ENCODE results near the gene BMP7. TPM values are rescaled to one million over a fixed set of nuclear protein-coding genes. Genes with fewer than 3 reads are reported as not detected.

Gene BMP7
- total and polyA plus RNA-seq, 2 donors (not counting 3 experiments of a cell fraction or from before 2014, with no cell fraction given): not detected

DNA sequence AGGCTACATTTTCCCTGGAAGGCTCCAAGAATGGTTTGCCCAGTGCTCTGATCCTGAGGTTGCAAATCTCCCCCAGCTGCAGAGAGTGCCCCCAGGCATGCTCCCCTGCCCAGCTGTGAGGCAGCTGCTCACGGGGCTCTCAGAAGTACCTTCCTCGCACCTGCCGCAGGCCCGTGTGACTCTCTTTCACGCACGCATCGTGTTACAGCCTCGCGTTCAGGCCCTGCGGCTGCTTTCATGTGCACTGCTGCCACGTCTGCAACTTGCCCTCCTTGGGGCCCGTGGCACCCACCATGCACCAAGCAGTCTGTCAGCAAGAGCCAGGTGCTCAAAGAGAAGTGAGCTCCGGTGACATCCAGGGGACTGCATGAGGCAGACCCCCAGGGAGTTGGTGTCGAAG is 34.6 kb upstream of the BMP7 start:
- H2AFZ ChIP-seq (ENCODE audit: low read depth, low read length): no peak overlapping the region
- H3K27ac ChIP-seq (ENCODE audit: insufficient read depth, low read depth, low read length): no peak overlapping the region
- no peak overlapping the region for H3K4me3 ChIP-seq (replicated peaks in 1 of 3; ENCODE audit: insufficient read depth in 1 of 3, low read depth in 1 of 3, low read length in 3 of 3)
- dilution Hi-C loops (cut with MboI; ENCODE audit: extremely low pct_ligation_motif_present, low sequenced_read_pairs) (no loop called here), intact Hi-C loops (cut with micrococcal nuclease) (no loop called here)
- POLR2A ChIA-PET: interaction anchor here (0.6 kb wide), 1 partner anchor 1679 kb away, joined by 6 read pairs; no protein-coding TSS in a partner anchor
- BruUV-seq (replicated peaks): no TSS peak
- no peak for FAIRE-seq
- no peaks in the 10 kb centered on the region for H4K20me1 ChIP-seq (replicated peaks; ENCODE audit: control insufficient read depth, extremely low read depth, insufficient read depth, low read length)
- H3K36me3 ChIP-seq (ENCODE audit: control insufficient read depth in 2 of 2, extremely low read depth in 1 of 2, insufficient read depth in 2 of 2, low read length in 2 of 2): no peaks in the 10 kb centered on the region
- H3K4me2 ChIP-seq (ENCODE audit: insufficient read depth, low read length): no peak overlapping the region
- H3K9me3 ChIP-seq (replicated peaks; ENCODE audit: control insufficient read depth, insufficient read depth, low read length): no peaks in the 10 kb centered on the region
- CTCF ChIA-PET: no interaction called here
- no peak for DNase-seq (ENCODE audit: low read depth, low spot score)
- H3K27me3 ChIP-seq (ENCODE audit: control insufficient read depth in 2 of 2, insufficient read depth in 2 of 2, low read length in 2 of 2): no peaks in the 10 kb centered on the region
- H3K79me2 ChIP-seq (ENCODE audit: control insufficient read depth, insufficient read depth, low read length): no peaks in the 10 kb centered on the region
- no peak overlapping the region for H3K9ac ChIP-seq (replicated peaks; ENCODE audit: extremely low read depth, insufficient read depth, low read length)
- no peaks in the 10 kb centered on the region for H3K4me1 ChIP-seq (ENCODE audit: control insufficient read depth, extremely low read depth, insufficient read depth, low read length)
- no peak for TF ChIP-seq JUN (IDR thresholded peaks at IDR 0.05; ENCODE audit: borderline replicate concordance, insufficient read depth, insufficient read length, low read depth)
- no peak for TF ChIP-seq FOS (IDR thresholded peaks at IDR 0.05; ENCODE audit: borderline replicate concordance, insufficient read depth, low read length)
- TF ChIP-seq, protein P1, sequence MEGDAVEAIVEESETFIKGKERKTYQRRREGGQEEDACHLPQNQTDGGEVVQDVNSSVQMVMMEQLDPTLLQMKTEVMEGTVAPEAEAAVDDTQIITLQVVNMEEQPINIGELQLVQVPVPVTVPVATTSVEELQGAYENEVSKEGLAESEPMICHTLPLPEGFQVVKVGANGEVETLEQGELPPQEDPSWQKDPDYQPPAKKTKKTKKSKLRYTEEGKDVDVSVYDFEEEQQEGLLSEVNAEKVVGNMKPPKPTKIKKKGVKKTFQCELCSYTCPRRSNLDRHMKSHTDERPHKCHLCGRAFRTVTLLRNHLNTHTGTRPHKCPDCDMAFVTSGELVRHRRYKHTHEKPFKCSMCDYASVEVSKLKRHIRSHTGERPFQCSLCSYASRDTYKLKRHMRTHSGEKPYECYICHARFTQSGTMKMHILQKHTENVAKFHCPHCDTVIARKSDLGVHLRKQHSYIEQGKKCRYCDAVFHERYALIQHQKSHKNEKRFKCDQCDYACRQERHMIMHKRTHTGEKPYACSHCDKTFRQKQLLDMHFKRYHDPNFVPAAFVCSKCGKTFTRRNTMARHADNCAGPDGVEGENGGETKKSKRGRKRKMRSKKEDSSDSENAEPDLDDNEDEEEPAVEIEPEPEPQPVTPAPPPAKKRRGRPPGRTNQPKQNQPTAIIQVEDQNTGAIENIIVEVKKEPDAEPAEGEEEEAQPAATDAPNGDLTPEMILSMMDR (IDR thresholded peaks at IDR 0.05; ENCODE audit: extremely low read depth in 1 of 2, insufficient read depth in 1 of 2, low read depth in 1 of 2, low read length in 2 of 2): no peak
- no peaks in the 10 kb centered on the region for H3K9me1 ChIP-seq (replicated peaks; ENCODE audit: control insufficient read depth, extremely low read depth, insufficient read depth, low read length)

DNA sequence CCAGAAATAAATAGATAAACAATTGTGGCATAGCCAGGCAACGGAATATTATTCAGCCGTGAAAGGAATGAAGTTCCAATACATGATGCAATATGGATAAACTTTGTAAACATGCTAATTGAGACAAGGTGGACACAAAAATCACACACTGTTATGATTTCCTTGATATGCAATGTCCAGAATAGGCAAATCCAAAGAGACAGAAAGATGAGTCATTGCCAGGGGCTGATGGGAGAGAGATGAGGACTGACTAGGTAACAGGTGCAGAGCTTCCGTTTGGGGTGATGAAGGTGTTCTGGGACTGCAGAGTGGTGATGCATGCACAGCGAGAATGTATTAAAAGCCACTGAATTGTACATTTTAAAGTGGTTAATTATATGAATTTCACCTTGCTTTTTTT is 32.0 kb upstream of the BMP7 start:
- intact Hi-C loops (cut with micrococcal nuclease): no loop called here
- no peaks in the 10 kb centered on the region for H3K9me3 ChIP-seq (replicated peaks; ENCODE audit: control insufficient read depth, insufficient read depth, low read length)
- BruUV-seq (replicated peaks): no TSS peak

More for the DNA sequence above, 32.0 kb upstream of the BMP7 start:
- no peaks in the 10 kb centered on the region for H3K27me3 ChIP-seq (ENCODE audit: control insufficient read depth in 2 of 2, insufficient read depth in 2 of 2, low read length in 2 of 2)
- no peak overlapping the region for H3K4me3 ChIP-seq (replicated peaks in 1 of 3; ENCODE audit: insufficient read depth in 1 of 3, low read depth in 1 of 3, low read length in 3 of 3)
- no peaks in the 10 kb centered on the region for H3K79me2 ChIP-seq (ENCODE audit: control insufficient read depth, insufficient read depth, low read length)
- DNase-seq (ENCODE audit: low read depth, low spot score) (no peak), FAIRE-seq (no peak)
- dilution Hi-C loops (cut with MboI; ENCODE audit: extremely low pct_ligation_motif_present, low sequenced_read_pairs): no loop called here
- ChIA-PET POLR2A (no interaction called here), CTCF (no interaction called here)
- no peaks in the 10 kb centered on the region for H3K36me3 ChIP-seq (ENCODE audit: control insufficient read depth in 2 of 2, extremely low read depth in 1 of 2, insufficient read depth in 2 of 2, low read length in 2 of 2)
- H3K9me1 ChIP-seq (replicated peaks; ENCODE audit: control insufficient read depth, extremely low read depth, insufficient read depth, low read length): no peaks in the 10 kb centered on the region
- H3K4me2 ChIP-seq (ENCODE audit: insufficient read depth, low read length): no peak overlapping the region
- no peak overlapping the region for H3K9ac ChIP-seq (replicated peaks; ENCODE audit: extremely low read depth, insufficient read depth, low read length)
- H3K27ac ChIP-seq (ENCODE audit: insufficient read depth, low read depth, low read length): no peak overlapping the region
- no peaks in the 10 kb centered on the region for H4K20me1 ChIP-seq (replicated peaks; ENCODE audit: control insufficient read depth, extremely low read depth, insufficient read depth, low read length)
- no peak for TF ChIP-seq GATA2 (IDR thresholded peaks at IDR 0.05; ENCODE audit: insufficient read depth, insufficient read length, low read depth, low read length)
- no peak for TF ChIP-seq MYC (IDR thresholded peaks at IDR 0.05; ENCODE audit: low read depth, low read length)
- no peak for TF ChIP-seq POLR2A (IDR thresholded peaks at IDR 0.05; ENCODE audit: low read depth, low read length)
- TF ChIP-seq JUN (IDR thresholded peaks at IDR 0.05; ENCODE audit: borderline replicate concordance, insufficient read depth, insufficient read length, low read depth): no peak
- TF ChIP-seq, protein P1 (IDR thresholded peaks at IDR 0.05; ENCODE audit: extremely low read depth in 1 of 2, insufficient read depth in 1 of 2, low read depth in 1 of 2, low read length in 2 of 2): no peak
- no peak for TF ChIP-seq EZH2 (IDR thresholded peaks at IDR 0.05; ENCODE audit: borderline replicate concordance, low read depth, low read length, severe bottlenecking)
- TF ChIP-seq FOS (IDR thresholded peaks at IDR 0.05; ENCODE audit: borderline replicate concordance, insufficient read depth, low read length): no peak
- TF ChIP-seq POLR2AphosphoS5 (IDR thresholded peaks at IDR 0.05; ENCODE audit: insufficient read depth, low read depth, low read length): no peak
- TF ChIP-seq, protein P2, sequence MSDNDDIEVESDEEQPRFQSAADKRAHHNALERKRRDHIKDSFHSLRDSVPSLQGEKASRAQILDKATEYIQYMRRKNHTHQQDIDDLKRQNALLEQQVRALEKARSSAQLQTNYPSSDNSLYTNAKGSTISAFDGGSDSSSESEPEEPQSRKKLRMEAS (IDR thresholded peaks at IDR 0.05; ENCODE audit: insufficient read depth, insufficient read length): no peak
- H3K4me1 ChIP-seq (ENCODE audit: control insufficient read depth, extremely low read depth, insufficient read depth, low read length): no peaks in the 10 kb centered on the region
- H2AFZ ChIP-seq (ENCODE audit: low read depth, low read length): no peak overlapping the region

All from endothelial cell of umbilical vein (primary cell).